Testis (tissue), 3 donors: ENCODE measurements around the gene CRAT. TPM values are rescaled to one million over a fixed set of nuclear protein-coding genes. Genes with fewer than 3 reads are reported as not detected.

ENCODE experiments used
- DNase-seq: peaks from one replicate; pipeline ENCODE4 v3.0.0-alpha.2; 2019
- H3K27ac ChIP-seq, 2 donors: fragments of 200-600 bp; sonication (generic); one replicate each; pipeline ENCODE4 v1.5.1; 2019
- H3K27me3 ChIP-seq: fragments of 200-600 bp; sonication (generic); one replicate; pipeline ENCODE4 v1.5.1; 2019
- H3K36me3 ChIP-seq: fragments of 200-600 bp; sonication (generic); one replicate; pipeline ENCODE4 v1.5.1; 2017; ENCODE audit warnings: low read depth; ENCODE audit errors: missing control alignments
- H3K4me1 ChIP-seq: fragments of 200-600 bp; sonication (generic); one replicate; pipeline ENCODE4 v1.5.1; 2019
- H3K4me3 ChIP-seq, 2 donors: fragments of 200-600 bp; sonication (generic); one replicate each; pipeline ENCODE4 v1.5.1; 2017 to 2019
- H3K9me3 ChIP-seq: fragments of 200-600 bp; sonication (generic); one replicate; pipeline ENCODE4 v1.5.1; 2017
- POLR2A ChIP-seq: fragments of 450-650 bp; IDR thresholded peaks from one replicate; pipeline ENCODE4 v1.6.1; 2017; ENCODE audit warnings: antibody characterized with exemption, mild to moderate bottlenecking, moderate library complexity
- WGBS, 2 donors: methylation state at CpG; one replicate each; pipeline ENCODE4 v1.1.5; 2018; 5-methylcytosine and 5-hydroxymethylcytosine counted together
- intact Hi-C: fragments of 100-400 bp; cut with DNase I; formaldehyde crosslinking; loops from one replicate; pipeline ENCODE4 v1.15.1; 2023; ENCODE audit warnings: low total_unique reads
- polyA plus RNA-seq: library from polyadenylated mRNA; stranded (reverse); fragments of 350-450 nt; fragmentation: Illumina TruSeq; extraction: RNeasy Lipid Tissue Mini Kit (QIAGEN cat#74804); gene quantifications from one replicate; pipeline ENCODE4 v1.2.3, GENCODE V29; 2014; ENCODE audit warnings: low read depth, low replicate concordance; ENCODE audit not compliant: insufficient read depth
- total RNA-seq, 2 donors: library from RNA; depleted of rRNA; stranded (reverse); fragments of >200 nt; gene quantifications; one replicate each; pipeline ENCODE4 v1.2.3, GENCODE V29; 2016
- TF ChIP-seq, protein P1 (sequence below), 3 experiments: fragments of 450-650 bp in 2 of 3; fragments of 200-600 bp in 1 of 3; sonication (generic) in 1 of 3; IDR thresholded peaks; one replicate each; pipeline ENCODE4 v1.5.1; 2016 to 2019; ENCODE audit warnings: antibody characterized with exemption in 3 of 3, mild to moderate bottlenecking in 2 of 3, moderate library complexity in 1 of 3

Gene CRAT
- total and polyA plus RNA-seq, 3 donors from 2014 or later: 188 to 451 (median 272) TPM

DNA sequence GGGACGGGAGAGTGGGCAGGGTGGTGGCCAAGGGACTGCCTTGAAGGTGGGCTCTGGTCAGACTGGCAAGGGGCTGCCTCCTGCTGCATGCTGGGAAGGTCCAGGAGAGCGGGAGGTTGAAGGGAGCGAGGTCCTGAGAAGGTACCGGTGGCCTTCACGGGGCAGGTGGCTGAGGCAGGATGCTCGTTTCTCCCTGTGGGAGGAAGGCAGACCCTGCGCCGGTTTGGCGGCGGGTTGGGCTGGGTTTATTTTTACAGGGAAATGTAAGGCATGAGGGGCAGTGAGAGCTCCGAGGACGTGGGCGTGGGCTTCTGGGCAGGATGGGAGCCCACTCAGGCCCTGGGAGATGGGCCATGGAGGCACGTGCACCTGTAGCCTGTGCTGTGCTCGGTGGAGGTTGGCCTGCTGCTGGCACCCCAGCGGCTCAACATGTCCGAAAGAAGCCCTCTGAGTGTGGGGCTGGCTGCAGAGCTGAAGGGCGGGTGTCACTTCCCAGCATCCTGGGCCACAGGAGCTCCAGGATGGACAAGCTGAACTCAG lies 40.1 kb upstream of the CRAT start:
- H3K27me3 ChIP-seq: no peaks in the 10 kb centered on the region
- no peak for DNase-seq
- H3K4me3 ChIP-seq: no peak overlapping the region
- peaks cover 16% of the 10 kb centered on the region for H3K4me1 ChIP-seq
- no peak overlapping the region for H3K27ac ChIP-seq
- H3K36me3 ChIP-seq: no peaks in the 10 kb centered on the region
- intact Hi-C loops: no loop called here
- TF ChIP-seq, protein P1, sequence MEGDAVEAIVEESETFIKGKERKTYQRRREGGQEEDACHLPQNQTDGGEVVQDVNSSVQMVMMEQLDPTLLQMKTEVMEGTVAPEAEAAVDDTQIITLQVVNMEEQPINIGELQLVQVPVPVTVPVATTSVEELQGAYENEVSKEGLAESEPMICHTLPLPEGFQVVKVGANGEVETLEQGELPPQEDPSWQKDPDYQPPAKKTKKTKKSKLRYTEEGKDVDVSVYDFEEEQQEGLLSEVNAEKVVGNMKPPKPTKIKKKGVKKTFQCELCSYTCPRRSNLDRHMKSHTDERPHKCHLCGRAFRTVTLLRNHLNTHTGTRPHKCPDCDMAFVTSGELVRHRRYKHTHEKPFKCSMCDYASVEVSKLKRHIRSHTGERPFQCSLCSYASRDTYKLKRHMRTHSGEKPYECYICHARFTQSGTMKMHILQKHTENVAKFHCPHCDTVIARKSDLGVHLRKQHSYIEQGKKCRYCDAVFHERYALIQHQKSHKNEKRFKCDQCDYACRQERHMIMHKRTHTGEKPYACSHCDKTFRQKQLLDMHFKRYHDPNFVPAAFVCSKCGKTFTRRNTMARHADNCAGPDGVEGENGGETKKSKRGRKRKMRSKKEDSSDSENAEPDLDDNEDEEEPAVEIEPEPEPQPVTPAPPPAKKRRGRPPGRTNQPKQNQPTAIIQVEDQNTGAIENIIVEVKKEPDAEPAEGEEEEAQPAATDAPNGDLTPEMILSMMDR (IDR thresholded peaks at IDR 0.05): no peak
- no peak for TF ChIP-seq POLR2A
- 85 to 90% methylated on average over 13 to 18 of the region's 18 CpGs for WGBS, 2 donors
- H3K9me3 ChIP-seq: no peaks in the 10 kb centered on the region

DNA sequence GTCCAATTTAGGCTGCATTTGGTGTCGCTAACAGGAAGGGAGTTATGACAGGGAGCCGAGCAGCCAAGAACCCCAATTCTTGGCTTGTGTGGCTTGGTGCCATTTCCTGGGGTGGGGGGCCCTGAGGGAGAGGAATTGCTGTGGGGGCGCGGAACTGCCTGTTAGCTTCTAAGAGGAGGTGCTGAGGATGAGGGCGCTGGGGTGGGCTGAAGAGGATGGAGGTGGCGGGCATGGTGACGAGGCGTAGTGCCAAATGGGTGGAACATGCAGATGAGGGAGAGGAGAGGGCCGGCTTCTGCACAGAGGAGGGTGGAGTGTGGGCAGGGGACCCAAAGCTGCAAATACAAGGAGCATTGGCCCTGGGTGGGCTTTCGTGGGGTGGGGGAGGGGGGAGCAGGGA lies 39.5 kb upstream of the CRAT start:
- no peak for DNase-seq
- Histone ChIP-seq H3K4me3 (no peak overlapping the region), H3K4me1 (peaks cover 22% of the 10 kb centered on the region), H3K36me3 (no peaks in the 10 kb centered on the region), H3K27me3 (no peaks in the 10 kb centered on the region), H3K9me3 (no peaks in the 10 kb centered on the region), H3K27ac (no peak overlapping the region)
- WGBS, 2 donors: 86 to 89% methylated on average over 10 of the region's 10 CpGs
- TF ChIP-seq, protein P1 (IDR thresholded peaks at IDR 0.05): no peak
- no peak for TF ChIP-seq POLR2A
- intact Hi-C loops: no loop called here

DNA sequence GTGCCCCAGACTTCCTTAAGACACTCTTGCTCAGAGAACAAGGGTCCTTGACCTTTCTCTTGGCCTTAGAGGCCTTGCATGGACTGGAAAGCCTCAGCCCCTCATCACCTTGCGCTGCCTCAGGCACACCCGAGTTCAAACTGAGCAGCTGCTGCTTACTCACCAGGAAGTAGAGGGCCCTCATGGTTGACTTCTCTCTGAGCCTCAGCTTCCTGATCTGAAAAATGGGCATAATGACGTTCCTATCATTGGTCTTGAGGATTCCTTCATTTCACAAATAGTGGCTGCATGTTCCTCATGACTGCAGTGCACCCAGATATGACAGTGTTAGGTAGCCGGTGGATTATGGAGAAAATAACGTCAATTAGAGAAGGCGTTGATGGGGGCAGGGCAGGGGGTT lies 38.8 kb upstream of the CRAT start:
- peaks cover 25% of the 10 kb centered on the region for H3K4me1 ChIP-seq
- no peak overlapping the region for H3K4me3 ChIP-seq
- no peaks in the 10 kb centered on the region for H3K36me3 ChIP-seq
- H3K27me3 ChIP-seq: no peaks in the 10 kb centered on the region
- DNase-seq: no peak
- no peaks in the 10 kb centered on the region for H3K9me3 ChIP-seq
- intact Hi-C loops: loop anchor here (10.0 kb wide), 1 partner anchor 335 kb away; no protein-coding TSS in a partner anchor
- H3K27ac ChIP-seq: no peak overlapping the region
- TF ChIP-seq POLR2A: no peak
- TF ChIP-seq, protein P1 (IDR thresholded peaks at IDR 0.05): no peak
- 83 to 88% methylated on average over 6 of the region's 6 CpGs for WGBS, 2 donors

DNA sequence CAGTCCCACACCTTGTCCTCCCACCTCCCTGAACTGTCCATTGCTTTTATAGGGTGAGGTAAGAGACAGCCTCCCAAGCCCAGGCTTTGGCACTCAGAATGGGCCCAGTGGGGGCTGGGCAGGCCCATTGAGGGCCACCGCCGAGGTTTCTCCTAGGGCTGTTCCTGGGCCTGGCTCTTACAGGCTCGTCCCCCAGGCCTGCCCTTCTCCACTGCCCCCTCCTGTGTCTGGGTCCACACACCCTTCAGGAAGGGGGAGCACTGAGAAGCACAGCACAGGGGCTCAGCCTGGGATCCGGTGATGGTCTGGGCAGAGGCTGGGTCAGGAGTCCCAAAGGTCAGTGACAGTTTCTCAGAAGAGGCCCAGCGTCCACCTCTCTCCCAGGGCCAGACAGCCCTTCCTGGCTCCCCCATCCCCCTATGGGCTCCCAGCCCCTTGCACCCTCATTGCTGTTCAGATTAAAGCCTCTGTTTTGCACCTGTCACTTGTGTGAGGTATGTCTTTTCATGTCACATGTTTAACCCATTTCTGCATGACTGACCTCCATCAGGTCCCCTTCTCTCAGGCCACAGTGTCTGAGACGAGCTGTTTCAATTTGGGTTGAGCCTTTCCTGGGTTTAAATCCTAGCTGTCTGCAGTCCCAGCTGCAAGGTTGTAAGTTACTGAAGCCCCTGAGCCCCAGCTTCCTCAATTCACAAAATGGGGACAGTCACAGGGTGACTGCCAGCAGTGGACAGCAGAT lies 38.0 kb upstream of the CRAT start:
- Histone ChIP-seq H3K9me3 (no peaks in the 10 kb centered on the region), H3K27me3 (no peaks in the 10 kb centered on the region), H3K4me1 (peaks cover 29% of the 10 kb centered on the region), H3K27ac (no peak overlapping the region), H3K36me3 (no peaks in the 10 kb centered on the region), H3K4me3 (no peak overlapping the region)
- TF ChIP-seq, protein P1 (IDR thresholded peaks at IDR 0.05): no peak
- TF ChIP-seq POLR2A: no peak
- 74 to 91% methylated on average over 3 to 6 of the region's 6 CpGs for WGBS, 2 donors
- DNase-seq: no peak
- intact Hi-C loops: loop anchor here (10.0 kb wide), 1 partner anchor 336 kb away; no protein-coding TSS in a partner anchor
